Measurements from ENCODE around the gene PHF21B. TPM values are rescaled to one million over a fixed set of nuclear protein-coding genes. Genes with fewer than 3 reads are reported as not detected.

The PHF21B gene
- total RNA-seq, 1 donor from 2014 or later = 0.69 TPM

DNA sequence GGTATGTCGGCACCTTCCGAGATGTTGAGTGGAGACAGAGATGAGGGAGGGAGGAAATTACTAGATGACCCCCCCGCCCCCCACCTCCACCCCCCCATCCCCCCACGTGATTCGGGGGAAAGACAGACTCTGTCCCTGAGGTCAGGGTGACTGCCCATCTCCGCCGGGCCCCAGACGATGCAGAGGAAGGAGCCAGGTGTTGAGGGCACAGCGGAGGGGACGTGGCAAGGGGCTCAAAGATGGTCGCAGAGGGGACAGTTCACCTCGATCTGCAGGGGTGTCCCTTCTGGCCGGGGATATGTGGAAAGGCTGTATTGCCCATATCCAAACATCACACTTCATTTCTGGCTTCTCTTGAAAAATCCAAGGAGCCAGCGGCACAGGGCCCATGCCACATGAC lies 14.1 kb downstream of the PHF21B start:
- Histone ChIP-seq H3K4me1 (peaks cover 13% of the 10 kb centered on the region), H3K9me3 (replicated peaks) (no peaks in the 10 kb centered on the region), H3K27me3 (ENCODE audit: low read depth) (peaks cover 67% of the 10 kb centered on the region), H3K36me3 (no peaks in the 10 kb centered on the region), H3K4me3 (no peak overlapping the region), H3K27ac (replicated peaks) (no peak overlapping the region)
- TF ChIP-seq, protein P1, sequence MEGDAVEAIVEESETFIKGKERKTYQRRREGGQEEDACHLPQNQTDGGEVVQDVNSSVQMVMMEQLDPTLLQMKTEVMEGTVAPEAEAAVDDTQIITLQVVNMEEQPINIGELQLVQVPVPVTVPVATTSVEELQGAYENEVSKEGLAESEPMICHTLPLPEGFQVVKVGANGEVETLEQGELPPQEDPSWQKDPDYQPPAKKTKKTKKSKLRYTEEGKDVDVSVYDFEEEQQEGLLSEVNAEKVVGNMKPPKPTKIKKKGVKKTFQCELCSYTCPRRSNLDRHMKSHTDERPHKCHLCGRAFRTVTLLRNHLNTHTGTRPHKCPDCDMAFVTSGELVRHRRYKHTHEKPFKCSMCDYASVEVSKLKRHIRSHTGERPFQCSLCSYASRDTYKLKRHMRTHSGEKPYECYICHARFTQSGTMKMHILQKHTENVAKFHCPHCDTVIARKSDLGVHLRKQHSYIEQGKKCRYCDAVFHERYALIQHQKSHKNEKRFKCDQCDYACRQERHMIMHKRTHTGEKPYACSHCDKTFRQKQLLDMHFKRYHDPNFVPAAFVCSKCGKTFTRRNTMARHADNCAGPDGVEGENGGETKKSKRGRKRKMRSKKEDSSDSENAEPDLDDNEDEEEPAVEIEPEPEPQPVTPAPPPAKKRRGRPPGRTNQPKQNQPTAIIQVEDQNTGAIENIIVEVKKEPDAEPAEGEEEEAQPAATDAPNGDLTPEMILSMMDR (IDR thresholded peaks at IDR 0.05; ENCODE audit: borderline replicate concordance) = no peak
- DNase-seq = no peak
- intact Hi-C loops (cut with micrococcal nuclease) = no loop called here

DNA sequence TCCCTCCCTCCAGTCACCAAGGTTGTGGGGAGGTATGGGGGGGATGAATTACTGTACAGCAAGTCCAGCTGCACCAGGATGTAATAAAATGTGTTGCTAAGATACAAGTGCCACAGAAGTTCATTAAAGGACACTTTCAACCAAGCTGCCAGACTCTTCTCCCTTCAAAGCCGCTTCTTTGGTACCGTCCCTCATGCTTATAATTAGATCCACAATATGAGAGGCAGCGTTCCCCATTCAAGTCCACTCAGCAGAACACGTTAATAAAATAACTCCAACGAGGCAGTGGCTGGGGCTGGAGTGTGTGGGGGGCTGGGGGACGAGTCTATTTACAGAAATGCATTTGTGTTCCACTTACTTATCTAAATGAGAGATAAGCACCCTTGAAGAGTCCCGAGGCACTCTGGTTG lies 14.7 kb downstream of the PHF21B start:
- Histone ChIP-seq H3K9me3 (replicated peaks) (no peaks in the 10 kb centered on the region), H3K27ac (replicated peaks) (no peak overlapping the region)

DNA sequence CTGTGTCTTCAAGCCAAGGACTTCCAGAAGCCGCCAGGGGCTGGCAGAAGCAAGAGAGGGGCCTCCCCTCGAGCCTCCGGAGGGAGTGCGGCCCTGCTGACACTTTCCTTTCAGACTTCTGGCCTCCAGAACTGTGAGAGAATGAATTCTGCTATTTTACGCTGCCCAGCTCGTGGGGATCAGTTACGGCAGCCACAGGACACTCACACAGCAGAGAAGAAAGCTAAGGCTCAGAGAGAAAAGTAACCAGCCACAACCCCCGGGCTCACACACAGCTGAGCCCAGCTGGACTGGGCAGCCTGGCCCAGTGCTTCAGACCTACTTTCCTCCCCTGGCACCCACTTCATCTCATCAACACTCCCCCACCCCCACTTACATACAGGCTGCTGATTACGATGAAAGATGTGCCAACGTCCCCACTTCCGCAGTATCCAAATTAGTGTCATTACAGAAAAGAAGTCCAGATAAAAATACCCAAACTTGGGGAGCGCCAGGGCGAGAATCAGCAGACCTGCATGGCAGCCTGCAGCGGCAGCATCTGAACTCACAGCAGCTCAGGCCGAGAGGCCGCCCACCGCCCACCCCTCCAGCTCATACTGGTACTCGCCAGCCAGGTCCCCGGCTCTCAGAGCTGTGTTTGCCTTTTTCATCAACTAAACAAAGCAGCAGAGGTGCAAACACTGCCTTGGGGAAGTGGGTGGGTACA lies 15.3 kb downstream of the PHF21B start:
- TF ChIP-seq, protein P1 (IDR thresholded peaks at IDR 0.05; ENCODE audit: borderline replicate concordance) = no peak
- no peaks in the 10 kb centered on the region for H3K9me3 ChIP-seq (replicated peaks)

More for the DNA sequence above, 14.7 kb downstream of the PHF21B start:
- TF ChIP-seq, protein P1 (IDR thresholded peaks at IDR 0.05; ENCODE audit: borderline replicate concordance) = no peak
- H3K4me1 ChIP-seq = peaks cover 13% of the 10 kb centered on the region
- DNase-seq = no peak
- H3K4me3 ChIP-seq = no peak overlapping the region
- H3K27me3 ChIP-seq (ENCODE audit: low read depth) = peaks cover 71% of the 10 kb centered on the region
- H3K36me3 ChIP-seq = no peaks in the 10 kb centered on the region
- intact Hi-C loops (cut with micrococcal nuclease) = no loop called here

DNA sequence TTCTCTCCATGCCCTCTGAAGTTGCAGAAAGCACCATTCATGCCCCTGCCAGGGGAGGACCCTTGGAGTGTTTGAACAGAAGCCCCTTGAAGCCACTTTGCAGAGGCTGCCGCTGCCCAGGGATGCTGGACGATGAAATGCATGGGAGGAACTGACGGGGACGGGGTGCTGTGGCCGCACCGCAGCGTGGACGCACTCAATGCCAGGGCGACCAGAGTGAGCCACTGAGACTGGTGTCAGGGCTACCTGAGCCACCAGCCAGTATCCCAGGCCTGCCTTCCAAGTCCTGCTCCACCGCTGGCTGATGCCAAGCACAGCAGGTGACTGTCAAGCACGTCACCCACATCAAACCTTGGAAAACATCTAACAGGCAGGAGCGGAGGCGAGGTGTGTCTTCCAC lies 17.6 kb downstream of the PHF21B start:
- intact Hi-C loops (cut with micrococcal nuclease) = no loop called here
- DNase-seq = no peak
- no peak overlapping the region for H3K4me3 ChIP-seq
- no peaks in the 10 kb centered on the region for H3K36me3 ChIP-seq
- H3K27ac ChIP-seq (replicated peaks) = no peak overlapping the region
- H3K9me3 ChIP-seq (replicated peaks) = no peaks in the 10 kb centered on the region
- peaks cover 75% of the 10 kb centered on the region for H3K27me3 ChIP-seq (ENCODE audit: low read depth)
- TF ChIP-seq, protein P1 (IDR thresholded peaks at IDR 0.05; ENCODE audit: borderline replicate concordance) = no peak
- H3K4me1 ChIP-seq = peaks cover 13% of the 10 kb centered on the region

More for the DNA sequence above, 15.3 kb downstream of the PHF21B start:
- no peak overlapping the region for H3K27ac ChIP-seq (replicated peaks)
- intact Hi-C loops (cut with micrococcal nuclease) = no loop called here
- H3K4me1 ChIP-seq = peaks cover 13% of the 10 kb centered on the region
- no peaks in the 10 kb centered on the region for H3K36me3 ChIP-seq
- H3K4me3 ChIP-seq = no peak overlapping the region
- no peak for DNase-seq
- H3K27me3 ChIP-seq (ENCODE audit: low read depth) = peaks cover 70% of the 10 kb centered on the region

DNA sequence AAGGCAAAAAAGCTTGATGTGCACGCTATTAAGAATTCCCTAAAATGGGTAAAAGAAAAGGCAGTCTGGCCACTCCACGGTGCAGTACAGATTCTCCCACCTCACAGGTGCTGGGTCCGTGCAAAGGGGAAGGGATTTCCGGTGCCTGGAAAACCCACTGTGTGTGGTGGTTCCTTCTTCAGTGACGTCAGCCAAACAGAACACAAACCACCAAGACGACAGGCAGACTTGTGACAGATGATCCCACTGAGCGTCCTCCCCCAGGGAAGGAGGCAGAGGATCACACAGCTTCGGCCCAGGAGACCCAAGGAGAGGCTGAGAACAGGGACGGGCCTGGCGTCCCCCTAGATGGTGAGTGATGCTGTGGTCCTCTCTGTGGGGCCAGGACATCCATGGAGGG lies 18.6 kb downstream of the PHF21B start:
- intact Hi-C loops (cut with micrococcal nuclease) = no loop called here
- H3K9me3 ChIP-seq (replicated peaks) = no peaks in the 10 kb centered on the region
- TF ChIP-seq, protein P1 (IDR thresholded peaks at IDR 0.05; ENCODE audit: borderline replicate concordance) = no peak
- DNase-seq = no peak
- no peak overlapping the region for H3K27ac ChIP-seq (replicated peaks)
- H3K36me3 ChIP-seq = no peaks in the 10 kb centered on the region
- H3K27me3 ChIP-seq (ENCODE audit: low read depth) = peaks cover 78% of the 10 kb centered on the region
- peaks cover 13% of the 10 kb centered on the region for H3K4me1 ChIP-seq
- no peak overlapping the region for H3K4me3 ChIP-seq
